ENCODE data around the gene PSMG1.
"Not testable (repeated sequence)": the region's sequence is repeated elsewhere in the genome, so short reads cannot be mapped to it uniquely, and the experiment has no call there.

The PSMG1 gene

GRCh38 chr21:39157241-39157640 is 26.0 kb downstream of the PSMG1 start:
- not testable (repeated sequence) for DNase-seq (ENCODE audit: low read depth in 1 of 2, low spot score in 1 of 2)

- DNase-seq (ENCODE audit: low read depth in 1 of 2, low spot score in 1 of 2): no peak
Measured at GRCh38 chr21:39156024-39156423, 27.2 kb downstream of the PSMG1 start.

GRCh38 chr21:39155578-39155977 is 27.7 kb downstream of the PSMG1 start:
- no peak for DNase-seq (ENCODE audit: low read depth in 1 of 2, low spot score in 1 of 2)

GRCh38 chr21:39153842-39154241 is 29.4 kb downstream of the PSMG1 start:
- no peak for DNase-seq (ENCODE audit: low read depth in 1 of 2, low spot score in 1 of 2)

- no peak for DNase-seq (ENCODE audit: low read depth in 1 of 2, low spot score in 1 of 2)
Measured at GRCh38 chr21:39153373-39153772, 29.9 kb downstream of the PSMG1 start.

GRCh38 chr21:39152271-39152670 is 31.0 kb downstream of the PSMG1 start:
- DNase-seq (ENCODE audit: low read depth in 1 of 2, low spot score in 1 of 2): no peak

GRCh38 chr21:39150877-39151276 is 32.4 kb downstream of the PSMG1 start:
- no peak for DNase-seq (ENCODE audit: low read depth in 1 of 2, low spot score in 1 of 2)

- DNase-seq (ENCODE audit: low read depth in 1 of 2, low spot score in 1 of 2): no peak
Measured at GRCh38 chr21:39150316-39150715, 32.9 kb downstream of the PSMG1 start.

GRCh38 chr21:39149882-39150281 is 33.4 kb downstream of the PSMG1 start:
- DNase-seq (ENCODE audit: low read depth in 1 of 2, low spot score in 1 of 2): no peak

- DNase-seq (ENCODE audit: low read depth in 1 of 2, low spot score in 1 of 2): no peak
Measured at GRCh38 chr21:39148975-39149374, 34.3 kb downstream of the PSMG1 start.

- no peak for DNase-seq (ENCODE audit: low read depth in 1 of 2, low spot score in 1 of 2)
Measured at GRCh38 chr21:39144191-39144590, 39.1 kb downstream of the PSMG1 start.

GRCh38 chr21:39142972-39143371 is 40.3 kb downstream of the PSMG1 start:
- DNase-seq (ENCODE audit: low read depth in 1 of 2, low spot score in 1 of 2): no peak

GRCh38 chr21:39141502-39141901 is 41.7 kb downstream of the PSMG1 start:
- DNase-seq (ENCODE audit: low read depth in 1 of 2, low spot score in 1 of 2): no peak

GRCh38 chr21:39137248-39138178 is 45.7 kb downstream of the PSMG1 start:
- DNase-seq (ENCODE audit: low read depth in 1 of 2, low spot score in 1 of 2): no peak

GRCh38 chr21:39136711-39137110 is 46.5 kb downstream of the PSMG1 start:
- no peak for DNase-seq (ENCODE audit: low read depth in 1 of 2, low spot score in 1 of 2)

- not testable (repeated sequence) for DNase-seq (ENCODE audit: low read depth in 1 of 2, low spot score in 1 of 2)
Measured at GRCh38 chr21:39136138-39136537, 47.1 kb downstream of the PSMG1 start.

- no peak for DNase-seq (ENCODE audit: low read depth in 1 of 2, low spot score in 1 of 2)
Measured at GRCh38 chr21:39134288-39134810, 48.9 kb downstream of the PSMG1 start.

GRCh38 chr21:39132248-39132647 is 51.0 kb downstream of the PSMG1 start:
- no peak for DNase-seq (ENCODE audit: low read depth in 1 of 2, low spot score in 1 of 2)

- no peak for DNase-seq (ENCODE audit: low read depth in 1 of 2, low spot score in 1 of 2)
Measured at GRCh38 chr21:39131791-39132190, 51.5 kb downstream of the PSMG1 start.

GRCh38 chr21:39127506-39127905 is 55.7 kb downstream of the PSMG1 start:
- DNase-seq (ENCODE audit: low read depth in 1 of 2, low spot score in 1 of 2): no peak

GRCh38 chr21:39126486-39126806 is 56.8 kb downstream of the PSMG1 start:
- no peak for DNase-seq (ENCODE audit: low read depth in 1 of 2, low spot score in 1 of 2)

GRCh38 chr21:39125752-39126485 is 57.3 kb downstream of the PSMG1 start:
- DNase-seq (ENCODE audit: low read depth in 1 of 2, low spot score in 1 of 2): no peak
